T1000 (cell line): ENCODE results near the gene CAST.

ENCODE experiments used
- DNase-seq: peaks from one replicate; lab custom pipeline; 2025; ENCODE audit warnings: mixed read lengths; lab: John Stamatoyannopoulos, UW

CAST gene

DNA sequence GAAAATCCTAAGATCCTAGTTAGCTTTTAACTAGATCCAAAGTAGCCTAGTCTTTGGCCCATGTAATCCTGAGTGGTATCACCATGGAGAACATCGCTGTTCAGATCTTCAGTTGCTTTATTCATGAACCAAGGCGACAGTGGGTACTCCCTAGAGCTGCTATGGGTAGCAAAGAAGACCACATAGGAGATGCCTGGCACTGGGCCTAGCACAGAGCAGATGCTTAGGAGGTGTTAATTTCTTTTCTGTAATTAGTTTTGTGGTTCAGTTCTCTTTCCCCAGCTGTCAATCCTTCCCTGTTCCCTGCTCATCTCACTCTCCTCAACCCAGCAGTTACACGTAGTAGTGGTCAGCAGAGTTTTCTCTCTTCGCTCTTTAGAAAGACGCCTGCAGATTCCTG, 9.3 kb downstream of the CAST start:
- DNase-seq: no peak

GRCh38 chr5:96673127-96673526, 11.0 kb downstream of the CAST start:
- DNase-seq: no peak

DNA sequence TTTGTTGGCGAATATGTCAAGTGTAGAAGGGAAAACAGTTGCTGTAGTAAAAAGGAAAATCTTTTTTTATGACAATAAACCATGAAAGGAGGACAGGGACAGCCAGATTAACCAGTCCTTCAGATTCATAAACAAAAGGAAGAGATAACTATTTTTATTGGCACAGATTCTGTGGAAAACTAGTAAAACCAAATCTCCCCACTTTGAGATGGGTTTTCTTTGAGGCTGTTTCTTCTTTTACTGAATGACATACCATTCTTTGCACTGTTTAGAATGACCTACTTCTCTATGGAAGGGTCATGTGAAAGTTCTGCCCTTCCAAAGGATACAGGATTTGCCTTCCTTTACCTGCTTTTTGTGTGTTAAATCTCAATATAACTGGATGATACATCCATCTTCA, 13.7 kb downstream of the CAST start:
- DNase-seq: no peak

GRCh38 chr5:96677496-96677895, 15.3 kb downstream of the CAST start:
- no peak for DNase-seq

- DNase-seq: no peak
Observed at GRCh38 chr5:96679293-96679692, 17.1 kb downstream of the CAST start.

DNA sequence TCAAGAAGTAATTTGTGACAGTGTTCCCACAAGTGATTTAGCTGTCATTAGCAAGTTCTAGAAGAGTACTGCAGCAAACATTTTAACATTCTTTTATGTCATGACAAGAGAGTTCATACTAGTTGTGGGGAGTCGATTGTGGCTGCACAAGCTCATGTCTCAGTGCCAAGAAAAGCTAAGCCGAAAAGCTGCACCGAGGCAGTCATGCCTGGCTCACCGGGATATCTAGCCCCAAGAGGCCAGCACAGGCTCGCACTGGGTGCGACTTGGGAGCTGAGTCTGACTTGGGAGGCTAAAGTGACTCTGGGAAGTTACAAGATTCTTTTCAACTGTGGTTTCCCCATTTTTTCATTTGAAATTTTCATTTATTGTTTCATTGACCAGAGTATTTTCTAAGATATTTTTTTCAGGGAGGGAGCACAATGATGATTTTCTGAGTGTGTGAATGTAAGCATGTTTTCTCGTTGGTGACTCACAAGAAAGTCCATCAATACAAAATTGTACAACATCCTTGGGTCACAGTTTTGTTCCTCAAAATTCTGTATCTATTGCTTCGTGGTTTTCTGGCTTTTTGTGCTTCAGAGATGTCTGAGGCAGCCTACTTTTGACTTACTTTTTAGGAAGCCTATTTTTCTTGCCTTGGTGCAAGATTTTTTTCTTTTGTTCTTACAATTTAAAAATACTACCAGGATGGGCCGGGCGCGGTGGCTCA, 18.7 kb downstream of the CAST start:
- no peak for DNase-seq

GRCh38 chr5:96683392-96683791, 21.2 kb downstream of the CAST start:
- DNase-seq: no peak

DNA sequence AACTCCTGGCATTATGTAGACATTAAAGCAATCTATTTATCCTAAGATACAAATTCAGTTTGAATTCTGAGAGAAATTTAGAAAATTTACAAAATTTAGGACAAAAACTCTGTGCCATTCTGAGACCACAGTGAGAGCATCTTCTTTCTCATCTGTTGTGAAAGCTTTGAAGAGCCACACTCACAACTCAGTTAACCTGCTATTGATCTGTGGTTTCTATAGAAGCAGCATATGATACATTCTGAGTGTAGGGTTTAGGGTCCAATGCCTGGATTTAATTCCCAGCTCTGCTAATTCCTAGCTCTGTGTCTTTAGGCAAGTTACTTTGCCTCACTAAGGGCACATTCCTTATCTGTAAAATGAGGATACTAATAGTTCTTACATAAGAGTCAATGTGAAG, 21.6 kb downstream of the CAST start:
- no peak for DNase-seq

DNA sequence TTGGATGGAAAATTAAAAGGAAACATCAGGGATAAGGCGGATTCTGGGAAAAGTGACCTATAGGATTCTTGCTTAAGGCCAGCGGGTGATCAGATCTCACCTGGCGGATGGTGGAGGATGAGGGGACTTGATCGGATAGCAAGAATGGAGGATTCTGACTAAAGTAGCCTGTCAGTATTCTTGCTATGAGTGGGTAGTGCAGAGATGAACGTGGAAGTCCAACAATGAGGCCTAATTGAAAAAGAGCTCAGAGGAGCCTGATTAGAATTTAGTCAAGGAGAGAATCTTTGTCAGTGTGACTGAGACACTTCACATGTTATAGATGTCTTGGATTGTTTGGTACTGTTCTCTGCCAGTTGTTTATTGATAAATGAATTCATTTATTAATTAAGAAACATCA, 24.9 kb downstream of the CAST start:
- no peak for DNase-seq

- DNase-seq: no peak
Observed at GRCh38 chr5:96687812-96688453, 25.8 kb downstream of the CAST start.

DNA sequence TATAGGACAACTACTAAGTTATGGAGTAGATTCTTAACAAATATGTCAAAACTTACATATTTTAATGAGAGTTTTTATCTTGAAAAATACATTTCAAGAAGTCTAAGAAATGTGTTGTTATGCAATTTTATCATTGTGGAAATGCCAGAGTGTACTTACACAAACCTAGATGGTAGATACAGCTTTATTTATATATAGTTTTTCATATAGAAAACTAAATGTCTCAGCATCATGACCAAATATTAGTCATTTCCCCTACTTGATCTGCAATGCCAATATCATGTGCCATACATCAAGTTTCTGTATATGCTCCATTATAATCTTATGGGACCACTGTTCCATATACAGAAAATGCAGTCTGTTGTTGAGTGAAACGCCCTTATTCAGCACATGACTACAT, 28.7 kb downstream of the CAST start:
- DNase-seq: no peak

DNA sequence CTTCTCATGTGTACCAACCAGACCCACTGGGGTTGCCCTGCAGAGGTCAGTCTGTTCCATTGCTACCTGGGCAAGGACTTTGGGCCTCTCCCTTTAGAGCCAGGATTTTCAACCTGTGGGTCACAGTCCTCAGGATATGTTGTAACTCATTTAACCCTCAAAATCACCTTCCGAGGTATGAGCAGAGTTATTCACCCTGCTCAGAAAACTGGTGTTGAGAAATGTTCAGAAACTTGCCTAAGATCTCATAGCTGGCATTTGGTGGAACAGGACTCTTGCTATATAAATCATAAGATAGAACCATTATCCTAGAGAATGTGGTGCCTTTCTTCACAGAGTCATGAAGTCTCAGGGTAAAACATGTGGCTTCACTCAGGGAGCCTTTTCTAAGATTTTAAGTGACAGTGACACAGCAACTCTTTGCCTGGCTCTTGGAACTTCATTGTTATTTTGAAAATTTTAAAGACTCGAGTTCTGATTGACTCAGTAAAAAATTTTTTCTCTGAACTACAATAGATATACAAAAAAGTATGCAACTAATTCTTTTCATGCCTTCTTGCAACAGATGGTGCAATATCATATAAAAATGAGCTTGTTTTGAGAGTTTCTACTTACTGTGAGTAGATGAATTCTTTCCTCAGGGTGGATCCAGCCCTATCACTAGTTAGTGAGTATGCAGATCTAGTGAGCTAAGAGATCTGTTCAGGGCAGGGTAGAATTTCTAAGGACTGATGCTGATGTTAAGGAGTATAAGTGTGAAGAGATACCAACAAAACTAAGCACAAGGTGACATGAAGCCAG, 29.5 kb downstream of the CAST start:
- no peak for DNase-seq

DNA sequence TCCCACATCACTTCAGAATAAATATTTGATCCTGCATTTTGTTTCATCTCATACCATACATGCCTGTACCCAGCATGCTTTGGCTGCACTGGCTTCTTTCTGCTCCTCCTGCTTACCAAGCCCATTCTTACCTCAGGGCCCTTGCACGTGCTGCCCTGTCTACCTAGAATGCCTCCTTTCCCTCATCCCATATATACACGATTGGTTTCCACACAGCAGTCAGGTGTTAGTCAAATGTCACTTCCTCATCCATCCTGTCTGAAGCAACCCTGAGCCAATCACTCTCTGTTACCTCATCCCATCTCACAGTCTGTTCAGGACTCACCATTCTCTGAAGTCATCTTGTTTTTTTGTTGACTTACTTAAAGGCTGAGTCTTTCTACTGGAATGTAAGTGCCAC, 30.3 kb downstream of the CAST start:
- no peak for DNase-seq

DNA sequence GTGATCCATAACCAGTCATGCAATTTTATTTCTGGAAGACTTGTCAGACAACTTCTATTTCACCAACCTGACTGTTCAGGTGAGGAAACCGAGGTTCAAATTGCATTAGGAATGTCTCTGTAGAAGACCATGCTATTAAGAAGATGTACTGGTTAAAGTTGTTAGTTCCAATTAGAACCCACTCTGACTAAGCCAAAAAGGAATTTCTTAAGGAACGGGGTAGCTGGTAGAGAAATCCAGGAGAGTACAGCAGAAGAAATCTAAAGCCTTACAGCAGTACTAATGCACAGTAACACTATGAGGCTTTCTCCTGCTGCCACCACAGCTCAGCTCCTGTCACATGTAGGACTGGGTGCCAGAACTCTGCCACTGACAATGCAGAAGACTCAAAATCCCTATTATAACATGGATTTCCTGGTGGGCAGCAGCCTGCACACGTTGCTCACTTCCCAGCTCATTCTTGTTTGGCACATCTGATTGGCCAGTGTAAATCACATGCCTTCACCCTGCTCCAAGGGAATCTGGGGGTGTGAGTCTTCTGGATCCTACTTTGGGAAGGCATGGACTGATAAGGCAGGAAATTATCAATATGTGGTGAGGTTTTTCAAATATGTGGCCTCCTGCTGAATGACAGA, 37.1 kb downstream of the CAST start:
- no peak for DNase-seq

DNA sequence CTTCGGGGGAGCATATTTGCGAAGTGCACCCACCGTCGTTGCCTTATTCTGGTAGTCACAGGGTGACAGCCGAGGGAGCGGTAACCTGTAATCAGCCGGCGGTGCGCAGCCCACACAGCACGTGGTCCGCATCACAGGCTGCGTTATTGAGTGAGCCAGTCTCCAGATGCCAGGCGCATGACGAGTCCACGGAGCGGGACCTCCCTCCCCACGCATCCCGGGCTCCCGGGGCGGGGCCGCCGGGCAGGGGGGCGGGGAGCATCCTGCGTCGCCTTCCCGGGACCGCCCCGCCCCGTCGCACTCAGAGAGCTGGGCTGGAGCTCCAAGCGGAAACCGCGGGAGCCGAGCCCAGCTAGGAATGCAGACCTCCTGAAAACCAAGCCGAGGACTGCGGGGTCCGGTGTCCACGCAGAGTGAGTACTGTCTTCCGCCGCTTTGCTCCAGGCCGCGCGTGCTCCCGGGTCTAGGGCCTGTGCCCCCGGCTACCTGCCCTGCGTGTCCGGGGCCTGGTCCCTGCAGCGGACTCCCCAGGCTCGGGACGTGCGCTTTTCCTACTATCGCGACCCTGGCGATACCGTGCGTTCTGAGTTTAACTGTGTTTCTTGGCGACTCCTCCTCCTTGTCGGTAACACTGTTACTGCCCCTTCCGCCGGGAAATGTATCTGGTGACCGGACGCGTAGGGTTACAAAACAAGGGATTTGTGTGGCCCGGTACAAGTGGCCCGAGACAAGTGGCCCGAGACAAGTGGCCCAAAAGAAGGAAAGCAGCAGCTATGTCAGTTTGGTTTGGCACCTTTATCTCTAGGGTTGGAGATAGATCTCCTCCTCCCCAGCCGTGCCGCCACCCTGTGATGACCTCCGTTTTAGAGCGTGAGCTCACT, 40.6 kb downstream of the CAST start:
- peak; percentile 91 for DNase-seq

GRCh38 chr5:96703384-96703920, 41.3 kb downstream of the CAST start:
- DNase-seq: no peak

DNA sequence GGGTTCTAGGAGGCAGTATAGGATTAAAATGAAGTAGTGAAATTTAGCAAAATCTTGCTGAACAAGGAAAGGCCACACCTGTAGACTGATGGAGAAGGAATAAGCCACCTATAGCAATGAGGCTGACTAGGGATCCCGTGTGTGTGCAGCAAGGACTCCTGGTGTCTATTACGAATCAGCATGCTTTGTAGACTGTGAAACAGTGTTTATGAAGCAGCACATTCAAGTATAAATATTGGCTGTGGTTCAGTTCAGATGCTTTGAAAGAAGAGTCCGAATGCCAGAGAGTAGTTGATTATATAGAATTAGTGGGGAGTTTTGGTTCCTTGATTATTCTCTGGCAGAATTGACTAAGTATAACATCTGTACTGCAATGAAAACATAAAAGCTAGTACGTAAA, 41.8 kb downstream of the CAST start:
- no peak for DNase-seq

DNA sequence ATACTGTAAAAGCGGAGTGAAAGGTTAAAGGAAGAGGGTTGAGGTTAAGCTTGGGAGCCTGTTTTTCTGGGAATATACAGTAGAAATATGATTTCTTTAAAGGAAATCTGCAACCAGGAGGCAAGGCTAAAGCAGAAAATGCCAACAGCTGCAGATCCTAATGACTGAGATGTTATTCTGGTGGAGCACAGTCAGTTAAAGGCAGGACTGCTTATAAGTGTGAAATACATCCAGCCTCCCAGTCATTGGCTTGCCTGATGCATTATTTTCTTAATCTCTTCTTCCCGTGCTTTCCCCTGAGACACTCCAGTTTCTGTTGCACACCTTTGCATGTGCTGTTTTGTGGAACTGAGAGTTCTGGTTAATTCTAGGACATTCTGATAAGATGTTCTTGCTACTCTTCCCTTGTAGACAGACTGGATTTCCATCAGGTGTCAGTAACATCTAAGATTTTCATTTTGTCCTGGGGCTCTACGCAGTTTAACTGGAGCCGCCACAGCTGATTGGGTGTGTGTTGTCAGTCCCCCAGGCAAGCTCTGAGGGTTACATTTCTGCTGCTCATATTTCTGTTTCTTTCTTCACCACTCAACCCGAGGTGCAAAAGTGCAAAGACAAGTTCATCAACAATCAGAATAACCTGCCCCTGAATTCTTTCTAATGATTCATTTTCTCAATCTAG, 44.4 kb downstream of the CAST start:
- DNase-seq: no peak

GRCh38 chr5:96708600-96708999, 46.4 kb downstream of the CAST start:
- no peak for DNase-seq

DNA sequence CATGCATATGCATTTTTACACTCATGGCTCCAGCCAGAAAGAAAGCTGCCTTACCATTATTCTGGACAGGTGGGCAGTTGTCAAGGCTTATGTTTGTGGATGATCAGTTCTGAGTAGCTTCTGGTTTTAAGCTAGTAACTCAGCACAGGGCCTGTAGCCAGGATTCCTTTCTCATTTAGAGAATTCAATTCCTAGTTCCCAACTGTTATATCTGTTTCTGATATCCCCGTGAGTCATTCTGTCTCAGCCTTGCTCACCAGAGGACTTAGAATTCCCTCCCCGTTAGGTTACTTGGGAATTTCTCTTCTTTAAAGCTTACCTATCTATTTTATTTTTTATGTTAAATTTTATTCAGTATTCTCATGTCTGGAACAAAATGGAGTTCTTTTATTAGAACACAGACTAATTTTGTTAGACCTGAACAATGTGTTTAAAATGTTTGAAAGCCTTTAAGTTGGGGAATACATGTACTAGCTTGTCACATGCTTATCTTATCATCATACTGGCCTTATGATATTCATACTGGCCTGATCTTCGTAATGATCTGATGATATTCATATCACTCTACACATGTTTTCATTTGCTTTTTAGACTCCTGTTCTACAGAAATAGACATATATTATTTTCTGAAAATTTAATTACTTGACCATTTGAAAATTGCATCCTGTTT, 47.1 kb downstream of the CAST start:
- DNase-seq: no peak
